ENCODE measurements around the gene ENKUR.

ENKUR gene

GRCh38 chr10:25039531-25039930 is 23.6 kb upstream of the ENKUR start:
- Histone ChIP-seq H3K79me2 (ENCODE audit: low read length) (no peaks in the 10 kb centered on the region), H3K27me3 (ENCODE audit: low read depth, low read length) (no peaks in the 10 kb centered on the region), H3K9me3 (ENCODE audit: insufficient read depth, low read length) (no peaks in the 10 kb centered on the region), H3K27ac (ENCODE audit: low read length) (no peak overlapping the region), H3K36me3 (replicated peaks; ENCODE audit: low read depth, low read length) (no peaks in the 10 kb centered on the region), H3K4me2 (ENCODE audit: low read length) (no peak overlapping the region), H3K4me1 (ENCODE audit: low read length) (no peaks in the 10 kb centered on the region), H3K9ac (ENCODE audit: low read length) (no peak overlapping the region), H4K20me1 (ENCODE audit: insufficient read depth, low read length) (no peaks in the 10 kb centered on the region), H3K4me3 (ENCODE audit: low read length) (no peak overlapping the region), H2AFZ (ENCODE audit: low read depth, low read length) (no peak overlapping the region)
- TF ChIP-seq EZH2phosphoT487 (IDR thresholded peaks at IDR 0.05; ENCODE audit: low read depth), result no peak
- no peak for TF ChIP-seq CTCF (IDR thresholded peaks at IDR 0.05; ENCODE audit: low read depth, low read length)

GRCh38 chr10:25038325-25038724 is 22.4 kb upstream of the ENKUR start:
- Histone ChIP-seq H3K4me2 (ENCODE audit: low read length) (no peak overlapping the region), H3K79me2 (ENCODE audit: low read length) (no peaks in the 10 kb centered on the region), H3K9ac (ENCODE audit: low read length) (no peak overlapping the region), H3K4me3 (ENCODE audit: low read length) (no peak overlapping the region), H2AFZ (ENCODE audit: low read depth, low read length) (no peak overlapping the region), H3K27ac (ENCODE audit: low read length) (no peak overlapping the region), H3K36me3 (replicated peaks; ENCODE audit: low read depth, low read length) (no peaks in the 10 kb centered on the region), H3K9me3 (ENCODE audit: insufficient read depth, low read length) (no peaks in the 10 kb centered on the region), H3K4me1 (ENCODE audit: low read length) (no peaks in the 10 kb centered on the region), H4K20me1 (ENCODE audit: insufficient read depth, low read length) (no peaks in the 10 kb centered on the region), H3K27me3 (ENCODE audit: low read depth, low read length) (no peaks in the 10 kb centered on the region)
- TF ChIP-seq CTCF (IDR thresholded peaks at IDR 0.05; ENCODE audit: low read depth, low read length) (no peak), EZH2phosphoT487 (IDR thresholded peaks at IDR 0.05; ENCODE audit: low read depth) (no peak)

GRCh38 chr10:25036381-25036780 is 20.4 kb upstream of the ENKUR start:
- Histone ChIP-seq H3K4me1 (ENCODE audit: low read length) (no peaks in the 10 kb centered on the region), H2AFZ (ENCODE audit: low read depth, low read length) (no peak overlapping the region), H3K79me2 (ENCODE audit: low read length) (no peaks in the 10 kb centered on the region), H3K36me3 (replicated peaks; ENCODE audit: low read depth, low read length) (no peaks in the 10 kb centered on the region), H3K9me3 (ENCODE audit: insufficient read depth, low read length) (no peaks in the 10 kb centered on the region), H3K27me3 (ENCODE audit: low read depth, low read length) (no peaks in the 10 kb centered on the region), H3K4me2 (ENCODE audit: low read length) (no peak overlapping the region), H4K20me1 (ENCODE audit: insufficient read depth, low read length) (no peaks in the 10 kb centered on the region), H3K9ac (ENCODE audit: low read length) (no peak overlapping the region), H3K27ac (ENCODE audit: low read length) (no peak overlapping the region), H3K4me3 (ENCODE audit: low read length) (no peak overlapping the region)
- no peak for TF ChIP-seq EZH2phosphoT487 (IDR thresholded peaks at IDR 0.05; ENCODE audit: low read depth)
- no peak for TF ChIP-seq CTCF (IDR thresholded peaks at IDR 0.05; ENCODE audit: low read depth, low read length)

- H3K4me3 ChIP-seq (ENCODE audit: low read length), result no peak overlapping the region
- no peak overlapping the region for H2AFZ ChIP-seq (ENCODE audit: low read depth, low read length)
- no peaks in the 10 kb centered on the region for H3K36me3 ChIP-seq (replicated peaks; ENCODE audit: low read depth, low read length)
- H3K4me1 ChIP-seq (ENCODE audit: low read length), result no peaks in the 10 kb centered on the region
- H3K79me2 ChIP-seq (ENCODE audit: low read length), result no peaks in the 10 kb centered on the region
- H3K4me2 ChIP-seq (ENCODE audit: low read length), result no peak overlapping the region
- no peaks in the 10 kb centered on the region for H3K9me3 ChIP-seq (ENCODE audit: insufficient read depth, low read length)
- H4K20me1 ChIP-seq (ENCODE audit: insufficient read depth, low read length), result no peaks in the 10 kb centered on the region
- no peak overlapping the region for H3K27ac ChIP-seq (ENCODE audit: low read length)
- no peaks in the 10 kb centered on the region for H3K27me3 ChIP-seq (ENCODE audit: low read depth, low read length)
- no peak overlapping the region for H3K9ac ChIP-seq (ENCODE audit: low read length)
- TF ChIP-seq EZH2phosphoT487 (IDR thresholded peaks at IDR 0.05; ENCODE audit: low read depth) (no peak), CTCF (IDR thresholded peaks at IDR 0.05; ENCODE audit: low read depth, low read length) (no peak)
These were observed 13.6 kb upstream of the ENKUR start for GRCh38 chr10:25029519-25029918.
